Vagina (tissue), 2 donors: ENCODE data around the gene GJA3. TPM values are rescaled to one million over a fixed set of nuclear protein-coding genes. Genes with fewer than 3 reads are reported as not detected.

Source experiments
- DNase-seq, 2 donors: peaks; one replicate each; pipeline ENCODE4 v3.0.0-alpha.2; 2017; ENCODE audit errors: extremely low spot score in 2 of 2
- H3K27ac ChIP-seq: fragments of 200-600 bp; sonication (generic); one replicate; pipeline ENCODE4 v1.5.1; 2019
- H3K27me3 ChIP-seq: fragments of 200-600 bp; sonication (generic); one replicate; pipeline ENCODE4 v1.5.1; 2019
- H3K36me3 ChIP-seq, 2 donors: fragments of 200-600 bp; sonication (generic); one replicate each; pipeline ENCODE4 v1.5.1; 2017 to 2019
- H3K4me1 ChIP-seq: fragments of 200-600 bp; sonication (generic); one replicate; pipeline ENCODE4 v1.5.1; 2019
- H3K4me3 ChIP-seq, 2 donors: fragments of 200-600 bp; sonication (generic); 1 replicate in 1 of 2; 2 replicates in 1 of 2; pipeline ENCODE4 v1.5.1; 2016 to 2019
- H3K9me3 ChIP-seq: fragments of 200-600 bp; sonication (generic); one replicate; pipeline ENCODE4 v1.5.1; 2019
- CTCF ChIP-seq, 3 experiments: fragments of 450-650 bp in 2 of 3; fragments of 200-600 bp in 1 of 3; sonication (generic) in 1 of 3; IDR thresholded peaks; one replicate each; pipeline ENCODE4 v1.5.1; 2017 to 2019; ENCODE audit warnings: antibody characterized with exemption in 3 of 3, mild to moderate bottlenecking in 2 of 3, moderate library complexity in 2 of 3
- POLR2A ChIP-seq, 2 donors: fragments of 450-650 bp; IDR thresholded peaks; one replicate each; pipeline ENCODE4 v1.6.1; 2017; ENCODE audit warnings: antibody characterized with exemption in 2 of 2, mild to moderate bottlenecking in 2 of 2, moderate library complexity in 2 of 2
- POLR2AphosphoS5 ChIP-seq, 2 donors: sonication (generic); formaldehyde crosslinking; IDR thresholded peaks; one replicate each; pipeline ENCODE4 v1.9.0; 2017; ENCODE audit warnings: antibody characterized with exemption in 2 of 2, mild to moderate bottlenecking in 2 of 2, low read depth in 1 of 2; ENCODE audit not compliant: insufficient read depth in 1 of 2
- intact Hi-C: fragments of 100-400 bp; cut with DNase I; formaldehyde crosslinking; loops from one replicate; pipeline ENCODE4 v1.15.1; 2023
- total RNA-seq: library from RNA; depleted of rRNA; stranded (reverse); fragments of >200 nt; gene quantifications from one replicate; pipeline ENCODE4 v1.2.3, GENCODE V29; 2016

Gene GJA3
- total RNA-seq, 1 donor from 2014 or later, result not detected

GRCh38 chr13:20134732-20135131 lies 26.1 kb downstream of the GJA3 start:
- no peaks in the 10 kb centered on the region for H3K27me3 ChIP-seq
- intact Hi-C loops, result no loop called here

DNA sequence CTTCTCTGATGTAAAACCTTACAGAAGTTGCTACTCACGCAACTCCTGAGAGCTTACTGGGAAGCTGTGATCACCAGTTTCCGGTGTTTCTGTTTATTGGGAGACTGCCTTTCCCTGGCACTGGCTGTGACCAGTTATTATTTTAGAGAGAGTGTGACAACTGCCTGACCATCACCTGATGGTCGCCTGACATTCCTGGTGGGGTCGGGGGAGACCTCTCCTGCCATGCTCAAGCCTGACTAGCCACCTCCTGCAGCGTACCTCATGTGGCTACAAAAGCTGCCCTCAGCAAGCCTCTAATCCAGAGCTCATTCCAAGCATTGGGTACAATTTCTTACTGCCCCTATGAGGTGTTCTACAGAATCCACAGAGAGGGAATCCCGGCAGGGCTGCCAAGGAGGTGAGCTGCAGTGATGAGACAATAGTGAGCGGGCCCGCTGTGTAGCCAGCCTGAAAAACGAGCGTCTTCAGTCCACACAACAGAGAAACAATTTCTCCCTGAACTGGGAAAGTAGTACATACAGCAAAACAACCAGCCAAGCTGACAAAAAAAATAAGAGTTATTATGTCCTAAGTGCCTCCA lies 28.7 kb downstream of the GJA3 start:
- peak in 1 of 2 donors; percentile 65 for DNase-seq
- TF ChIP-seq CTCF (IDR thresholded peaks at IDR 0.05) (no peak), POLR2A (IDR thresholded peaks at IDR 0.05) (no peak), POLR2AphosphoS5 (IDR thresholded peaks at IDR 0.05; ENCODE audit: insufficient read depth in 1 of 2, low read depth in 1 of 2) (no peak)
- Histone ChIP-seq H3K27ac (no peak overlapping the region), H3K27me3 (no peaks in the 10 kb centered on the region), H3K36me3 (no peaks in the 10 kb centered on the region), H3K4me1 (peaks cover 16% of the 10 kb centered on the region), H3K9me3 (no peaks in the 10 kb centered on the region), H3K4me3 (no peak overlapping the region)
- intact Hi-C loops, result no loop called here

More at GRCh38 chr13:20134732-20135131, 26.1 kb downstream of the GJA3 start:
- TF ChIP-seq POLR2AphosphoS5 (IDR thresholded peaks at IDR 0.05; ENCODE audit: insufficient read depth in 1 of 2, low read depth in 1 of 2), result no peak
- no peak for TF ChIP-seq CTCF (IDR thresholded peaks at IDR 0.05)
- TF ChIP-seq POLR2A (IDR thresholded peaks at IDR 0.05), result no peak
- Histone ChIP-seq H3K4me3 (no peak overlapping the region), H3K36me3 (no peaks in the 10 kb centered on the region), H3K9me3 (no peaks in the 10 kb centered on the region), H3K27ac (no peak overlapping the region), H3K4me1 (peaks cover 8% of the 10 kb centered on the region)
- peak in 1 of 2 donors; percentile 62 for DNase-seq

GRCh38 chr13:20131057-20131832 lies 29.6 kb downstream of the GJA3 start:
- DNase-seq, result peak in 1 of 2 donors; percentile 25
- intact Hi-C loops, result no loop called here
- no peaks in the 10 kb centered on the region for H3K9me3 ChIP-seq
- H3K4me3 ChIP-seq, result no peak overlapping the region
- H3K27ac ChIP-seq, result no peak overlapping the region
- no peaks in the 10 kb centered on the region for H3K27me3 ChIP-seq
- no peaks in the 10 kb centered on the region for H3K36me3 ChIP-seq
- TF ChIP-seq CTCF (IDR thresholded peaks at IDR 0.05) (no peak), POLR2AphosphoS5 (IDR thresholded peaks at IDR 0.05; ENCODE audit: insufficient read depth in 1 of 2, low read depth in 1 of 2) (no peak), POLR2A (IDR thresholded peaks at IDR 0.05) (no peak)
- peaks cover 9% of the 10 kb centered on the region for H3K4me1 ChIP-seq

DNA sequence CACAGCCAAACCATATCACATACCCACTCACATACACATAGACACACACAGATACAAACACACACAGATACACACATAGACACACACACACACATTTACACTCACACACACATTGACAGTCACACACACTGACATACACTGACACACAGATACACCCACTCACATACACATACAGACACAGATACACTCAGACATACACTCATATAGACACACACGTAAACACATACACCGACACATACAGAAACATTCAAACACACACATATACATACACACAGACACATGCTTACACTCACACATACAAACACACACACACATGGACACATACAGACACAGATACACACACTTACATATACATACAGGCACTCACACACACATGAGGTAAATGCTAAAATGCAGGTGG lies 30.2 kb downstream of the GJA3 start:
- no peaks in the 10 kb centered on the region for H3K27me3 ChIP-seq
- peaks cover 9% of the 10 kb centered on the region for H3K4me1 ChIP-seq
- intact Hi-C loops, result no loop called here
- DNase-seq, result peak in 1 of 2 donors; percentile 27
- no peak for TF ChIP-seq POLR2A (IDR thresholded peaks at IDR 0.05)
- TF ChIP-seq POLR2AphosphoS5 (IDR thresholded peaks at IDR 0.05; ENCODE audit: insufficient read depth in 1 of 2, low read depth in 1 of 2), result no peak
- TF ChIP-seq CTCF (IDR thresholded peaks at IDR 0.05), result no peak
- H3K4me3 ChIP-seq, result no peak overlapping the region
- no peaks in the 10 kb centered on the region for H3K9me3 ChIP-seq
- no peak overlapping the region for H3K27ac ChIP-seq
- H3K36me3 ChIP-seq, result no peaks in the 10 kb centered on the region

- H3K36me3 ChIP-seq, result no peaks in the 10 kb centered on the region
- intact Hi-C loops, result no loop called here
- H3K4me3 ChIP-seq, result no peak overlapping the region
These were observed 30.8 kb downstream of the GJA3 start for GRCh38 chr13:20130012-20130411.

More at GRCh38 chr13:20130012-20130411, 30.8 kb downstream of the GJA3 start:
- H3K9me3 ChIP-seq, result no peaks in the 10 kb centered on the region
- DNase-seq, result no peak
- TF ChIP-seq CTCF (IDR thresholded peaks at IDR 0.05), result no peak
- no peak for TF ChIP-seq POLR2A (IDR thresholded peaks at IDR 0.05)
- no peak for TF ChIP-seq POLR2AphosphoS5 (IDR thresholded peaks at IDR 0.05; ENCODE audit: insufficient read depth in 1 of 2, low read depth in 1 of 2)
- H3K27ac ChIP-seq, result no peak overlapping the region
- no peaks in the 10 kb centered on the region for H3K27me3 ChIP-seq
- H3K4me1 ChIP-seq, result peaks cover 9% of the 10 kb centered on the region
